K562 (cell line): ENCODE data around the gene ERCC4. TPM values are rescaled to one million over a fixed set of nuclear protein-coding genes. Genes with fewer than 3 reads are reported as not detected.

Source experiments
- ATAC-seq: fragments of 200-7000 bp; cut with Tn5 transposase; 3 replicates; pipeline ENCODE4 v1.9.1; 2020; ENCODE audit warnings: moderate library complexity
- BruUV-seq: library from RNA; stranded (reverse); fragments of 400-500 nt; replicated peaks from 2 replicates; lab custom pipeline; 2021; lab: Mats Ljungman, UMichigan
- CTCF ChIA-PET: fragments of 300-600 bp; formaldehyde crosslinking; extraction: SDS; loops from one replicate; lab custom pipeline; 2021; ENCODE audit warnings: low intra/inter-chr PET ratio; lab: Yijun Ruan, JAX
- POLR2A ChIA-PET: fragments of 300-600, 350-650 bp; sonication (Branson Sonifier 250); formaldehyde crosslinking; extraction: SDS; loops from one replicate; lab custom pipeline; 2021; ENCODE audit warnings: antibody characterized with exemption, inconsistent platforms; lab: Yijun Ruan, JAX
- DNase-seq, 4 experiments: peaks; one replicate each; pipeline versions ENCODE4 v3.0.0 to v3.0.0-alpha.2; 2011 to 2018; ENCODE audit warnings: low spot score in 3 of 4, mixed read lengths in 3 of 4; ENCODE audit errors: extremely low read depth in 1 of 4
- FAIRE-seq: peaks from 2 replicates; lab custom pipeline; 2011; peaks lifted over from hg19 to GRCh38; lab: Jason Lieb, UNC
- H2AFZ ChIP-seq: 2 replicates; pipeline ENCODE4 v1.6.0; 2011; ENCODE audit warnings: low read depth, low read length, control low read depth, inconsistent platforms
- H3K27ac ChIP-seq: fragments of 200-600 bp; 3 replicates; pipeline ENCODE4 v1.8.0; 2011; ENCODE audit warnings: low read depth, mild to moderate bottlenecking, control low read depth, inconsistent platforms, low read length, moderate library complexity, mixed read lengths; ENCODE audit errors: extremely low read depth
- H3K27me3 ChIP-seq, 2 experiments: fragments of 300-600 bp in 1 of 2; 2 replicates in 1 of 2; 3 replicates in 1 of 2; pipeline versions ENCODE4 v1.6.0 to v1.8.0; 2011; ENCODE audit warnings: inconsistent platforms in 2 of 2, low read length in 2 of 2, mild to moderate bottlenecking in 1 of 2, mixed read lengths in 1 of 2, moderate library complexity in 1 of 2; ENCODE audit not compliant: control insufficient read depth in 2 of 2, insufficient read depth in 2 of 2
- H3K36me3 ChIP-seq: fragments of 300-600 bp; 3 replicates; pipeline ENCODE4 v1.8.0; 2011; ENCODE audit warnings: mild to moderate bottlenecking, low read length, inconsistent platforms; ENCODE audit not compliant: control insufficient read depth, insufficient read depth
- H3K4me1 ChIP-seq, 2 experiments: fragments of 200-600 bp in 1 of 2; replicated peaks in 1 of 2; 2 replicates in 1 of 2; 3 replicates in 1 of 2; pipeline versions ENCODE4 v1.5.1 to v1.8.0; 2011; ENCODE audit warnings: inconsistent platforms in 2 of 2, low read length in 2 of 2, mild to moderate bottlenecking in 1 of 2, mixed read lengths in 1 of 2, moderate library complexity in 1 of 2; ENCODE audit not compliant: control insufficient read depth in 2 of 2, insufficient read depth in 2 of 2
- H3K4me2 ChIP-seq: 2 replicates; pipeline ENCODE4 v1.6.1; 2011; ENCODE audit warnings: low read length, control low read depth, inconsistent platforms, mixed read lengths; ENCODE audit not compliant: insufficient read depth
- H3K4me3 ChIP-seq: fragments of 200-600 bp; sonication (generic), shearing (Covaris generic); 2 replicates; pipeline ENCODE4 v1.5.1; 2016; ENCODE audit warnings: control low read depth, inconsistent platforms
- H3K79me2 ChIP-seq: fragments of 200-600 bp; 3 replicates; pipeline ENCODE4 v1.8.0; 2011; ENCODE audit warnings: low read length, inconsistent platforms; ENCODE audit not compliant: control insufficient read depth, insufficient read depth
- H3K9ac ChIP-seq, 2 experiments: 2 replicates each; pipeline versions ENCODE4 v1.6.0 to v1.6.1; 2011; ENCODE audit warnings: low read depth in 2 of 2, low read length in 2 of 2, control low read depth in 1 of 2, inconsistent platforms in 1 of 2, mild to moderate bottlenecking in 1 of 2, mixed read lengths in 1 of 2; ENCODE audit not compliant: insufficient read depth in 1 of 2
- H3K9me1 ChIP-seq: one replicate; pipeline ENCODE4 v1.6.0; 2011; ENCODE audit warnings: inconsistent platforms, mild to moderate bottlenecking, low read length, moderate library complexity; ENCODE audit not compliant: control insufficient read depth, insufficient read depth
- H3K9me3 ChIP-seq: replicated peaks from 2 replicates; pipeline ENCODE4 v1.5.1; 2011; ENCODE audit warnings: low read depth, low read length, inconsistent platforms; ENCODE audit not compliant: control insufficient read depth, insufficient read depth
- H4K20me1 ChIP-seq: replicated peaks from 2 replicates; pipeline ENCODE4 v1.6.1; 2011; ENCODE audit warnings: low read length, inconsistent platforms, mixed read lengths; ENCODE audit not compliant: control insufficient read depth, insufficient read depth
- DDX20 ChIP-seq: fragments of 450-650 bp; IDR thresholded peaks from 2 replicates; pipeline ENCODE4 v1.6.1; 2016; ENCODE audit warnings: missing genetic modification characterization, low read depth, mild to moderate bottlenecking, missing compliant biosample characterization, moderate library complexity
- NFATC3 ChIP-seq: fragments of 450-650 bp; IDR thresholded peaks from 2 replicates; pipeline ENCODE4 v1.6.1; 2017; ENCODE audit warnings: mild to moderate bottlenecking
- NFE2L1 ChIP-seq: fragments of 450-650 bp; IDR thresholded peaks from 2 replicates; pipeline ENCODE4 v1.6.1; 2016; ENCODE audit warnings: missing genetic modification characterization, low read depth, mild to moderate bottlenecking, missing compliant biosample characterization, moderate library complexity, borderline replicate concordance
- TCFL5 ChIP-seq: fragments of 250-450 bp; sonication (Bioruptor Pico); conservative IDR thresholded peaks from 2 replicates; pipeline ENCODE4 v1.6.1; 2021; ENCODE audit warnings: mild to moderate bottlenecking, moderate library complexity, matching md5 sums
- U2AF1 ChIP-seq: fragments of 200-400 bp; formaldehyde crosslinking; optimal IDR thresholded peaks from 2 replicates; pipeline ENCODE3; 2017; ENCODE audit warnings: mild to moderate bottlenecking, low read depth, low read length, moderate library complexity
- ZFP36 ChIP-seq: fragments of 150-350 bp; IDR thresholded peaks from 2 replicates; pipeline ENCODE4 v1.6.1; 2018; ENCODE audit warnings: low read length, low read depth; ENCODE audit not compliant: partially characterized antibody
- ZNF431 ChIP-seq: sonication (generic); formaldehyde crosslinking; IDR thresholded peaks from 2 replicates; pipeline ENCODE4 v1.8.0; 2022; ENCODE audit warnings: mild to moderate bottlenecking, missing genetic modification reagents
- ZSCAN32 ChIP-seq: fragments of 450-650 bp; formaldehyde crosslinking; IDR thresholded peaks from 2 replicates; pipeline ENCODE4 v1.4.0; 2020; ENCODE audit warnings: mild to moderate bottlenecking, moderate library complexity
- WGBS: fragments of 100-300 bp; shearing (Covaris generic); methylation state at CpG from one replicate; pipeline ENCODE4 v1.1.6; 2016; ENCODE audit warnings: low coverage, mixed read lengths; ENCODE audit not compliant: insufficient coverage; ENCODE audit errors: missing lambda C conversion rate; 5-methylcytosine and 5-hydroxymethylcytosine counted together
- in situ Hi-C: fragments of 300-500 bp; cut with MboI; formaldehyde crosslinking; loops from 4 replicates; pipeline ENCODE4 v1.15.0; 2018; ENCODE audit warnings: inconsistent platforms, mixed read lengths
- intact Hi-C: fragments of 100-400 bp; cut with micrococcal nuclease; formaldehyde crosslinking; loops from 2 replicates; pipeline ENCODE4 v1.14.2; 2022
- polyA plus RNA-seq, 8 experiments: library from polyadenylated mRNA; depleted of rRNA in 4 of 8; stranded (reverse) in 5 of 8; unstranded in 3 of 8; fragments of >200 nt; fragmentation: Nextera tagmentation in 2 of 8; fragmentation: Illumina TruSeq in 1 of 8; extraction: Ambion mirVana in 2 of 8; extraction: Trizol in 1 of 8; gene quantifications; 2 replicates each; pipeline versions ENCODE4 v1.2.1 to v1.2.3, GENCODE V29; 2011 to 2014; ENCODE audit warnings: inconsistent platforms in 1 of 8, missing spikeins in 1 of 8
- total RNA-seq, 7 experiments: library from RNA; depleted of rRNA in 6 of 7; stranded (reverse); fragments of >200 nt in 6 of 7; fragmentation: Illumina TruSeq in 2 of 7; extraction: Trizol in 2 of 7; gene quantifications; 2 replicates each; pipeline versions ENCODE4 v1.2.1 to v1.2.3, GENCODE V29; 2011 to 2021; ENCODE audit warnings: low replicate concordance in 1 of 7

ERCC4 gene
- total and polyA plus RNA-seq, 9 of the 15 experiments (the other 6 are each of a cell fraction or from before 2014, with no cell fraction given), result 3.7 to 10.5 (median 6.0) TPM

DNA sequence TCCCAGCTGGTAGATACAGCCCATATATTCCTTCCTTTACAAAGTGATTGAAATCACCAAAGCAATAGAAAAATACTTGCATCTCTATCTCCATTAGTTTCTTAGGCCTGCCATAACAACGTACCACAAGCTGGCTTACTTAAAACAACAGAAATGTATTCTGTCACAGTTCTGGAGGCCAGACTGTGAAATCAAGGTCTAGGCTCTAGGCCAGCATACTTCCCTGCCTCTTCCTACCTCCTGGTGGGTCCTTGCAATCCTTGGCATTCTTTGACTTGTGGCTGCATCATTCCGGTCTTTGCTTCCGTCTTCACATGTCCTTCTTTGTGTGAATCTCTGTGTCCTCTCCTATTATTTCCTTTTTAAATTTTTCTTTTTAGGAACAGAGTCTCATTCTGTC lies 62.5 kb downstream of the ERCC4 start:
- POLR2A ChIA-PET, result no interaction called here
- BruUV-seq, result no TSS peak
- H4K20me1 ChIP-seq, result no peaks in the 10 kb centered on the region
- 33% methylated on average over 3 of the region's 3 CpGs for WGBS
- in situ Hi-C loops, result no loop called here
- no peaks in the 10 kb centered on the region for H3K36me3 ChIP-seq
- DNase-seq (no peak), ATAC-seq (no peak), FAIRE-seq (no peak)
- no peaks in the 10 kb centered on the region for H3K4me1 ChIP-seq
- H3K27ac ChIP-seq, result no peak overlapping the region
- H3K4me2 ChIP-seq, result no peak overlapping the region
- no peaks in the 10 kb centered on the region for H3K79me2 ChIP-seq
- no peaks in the 10 kb centered on the region for H3K9me1 ChIP-seq
- no peaks in the 10 kb centered on the region for H3K27me3 ChIP-seq
- H2AFZ ChIP-seq, result no peak overlapping the region
- no peaks in the 10 kb centered on the region; the same call in 1 of the 2 replicates for H3K9me3 ChIP-seq
- intact Hi-C loops, result no loop called here
- CTCF ChIA-PET, result no interaction called here
- no peak overlapping the region for H3K9ac ChIP-seq
- no peak overlapping the region for H3K4me3 ChIP-seq
- no peak for TF ChIP-seq ZFP36
- no peak for TF ChIP-seq U2AF1
- TF ChIP-seq NFE2L1 (tag), result no peak
- TF ChIP-seq ZSCAN32 (CRISPR knock-in tag), result no peak
- TF ChIP-seq DDX20 (tag), result no peak
- TF ChIP-seq ZNF431, result no peak
- TF ChIP-seq NFATC3, result no peak
- TF ChIP-seq TCFL5, result no peak
- TF ChIP-seq, all 486 proteins: peak for 0
